DOHH2 (cell line): ENCODE data around the gene TRPM8.

Source experiments
- H3F3A ChIP-seq: fragments of 200-600 bp; sonication (generic), shearing (Covaris generic); 2 replicates; pipeline ENCODE4 v1.6.0; 2016; ENCODE audit warnings: antibody characterized with exemption, mild to moderate bottlenecking; ENCODE audit not compliant: control insufficient read depth, insufficient read depth
- H3K27ac ChIP-seq: fragments of 200-600 bp; sonication (generic); 2 replicates; pipeline ENCODE4 v1.5.1; 2014; ENCODE audit warnings: low read depth, mild to moderate bottlenecking, low read length, moderate library complexity
- H3K27me3 ChIP-seq: fragments of 200-600 bp; sonication (generic); 2 replicates; pipeline ENCODE4 v1.6.1; 2014; ENCODE audit warnings: mild to moderate bottlenecking, low read length, mixed read lengths; ENCODE audit not compliant: control insufficient read depth
- H3K36me3 ChIP-seq: fragments of 200-600 bp; sonication (generic); 2 replicates; pipeline ENCODE4 v1.6.1; 2014; ENCODE audit warnings: mild to moderate bottlenecking, low read length, moderate library complexity, mixed read lengths; ENCODE audit not compliant: control insufficient read depth
- H3K4me1 ChIP-seq: fragments of 200-600 bp; sonication (generic); 2 replicates; pipeline ENCODE4 v1.6.1; 2014; ENCODE audit warnings: mild to moderate bottlenecking, low read length, mixed read lengths; ENCODE audit not compliant: control insufficient read depth
- H3K4me2 ChIP-seq: fragments of 200-600 bp; sonication (generic); 2 replicates; pipeline ENCODE4 v1.6.0; 2014; ENCODE audit warnings: mild to moderate bottlenecking, low read length, moderate library complexity
- H3K4me3 ChIP-seq: fragments of 200-600 bp; sonication (generic); 2 replicates; pipeline ENCODE4 v1.5.1; 2014; ENCODE audit warnings: mild to moderate bottlenecking, low read length, mixed read lengths
- H3K79me2 ChIP-seq: fragments of 200-600 bp; sonication (generic); 2 replicates; pipeline ENCODE4 v1.6.1; 2014; ENCODE audit warnings: mild to moderate bottlenecking, low read length, mixed read lengths; ENCODE audit not compliant: control insufficient read depth
- H3K9me2 ChIP-seq: fragments of 200-600 bp; sonication (generic); replicated peaks from 2 replicates; pipeline ENCODE4 v1.6.1; 2014; ENCODE audit warnings: mild to moderate bottlenecking, low read length, mixed read lengths; ENCODE audit not compliant: control insufficient read depth
- H3K9me3 ChIP-seq: fragments of 200-600 bp; sonication (generic); 2 replicates; pipeline ENCODE4 v1.6.1; 2014; ENCODE audit warnings: antibody characterized with exemption, low read length, mixed read lengths; ENCODE audit not compliant: control insufficient read depth, insufficient read depth
- H4K20me1 ChIP-seq: fragments of 200-600 bp; sonication (generic); 2 replicates; pipeline ENCODE4 v1.6.0; 2014; ENCODE audit warnings: low read depth, mild to moderate bottlenecking, antibody characterized with exemption, low read length, moderate library complexity; ENCODE audit not compliant: control insufficient read depth, insufficient read depth
- EZH2phosphoT487 ChIP-seq: fragments of 200-600 bp; sonication (generic); IDR thresholded peaks from 2 replicates; pipeline ENCODE4 v1.6.1; 2017; ENCODE audit warnings: borderline replicate concordance, mild to moderate bottlenecking, antibody characterized with exemption, low read length, moderate library complexity, mixed read lengths
- TF ChIP-seq, protein P1 (sequence below): fragments of 200-600 bp; sonication (generic); IDR thresholded peaks from one replicate; pipeline ENCODE4 v1.5.1; 2014; ENCODE audit warnings: antibody characterized with exemption, mild to moderate bottlenecking, low read depth, low read length; ENCODE audit not compliant: poor library complexity, severe bottlenecking

The TRPM8 gene

DNA sequence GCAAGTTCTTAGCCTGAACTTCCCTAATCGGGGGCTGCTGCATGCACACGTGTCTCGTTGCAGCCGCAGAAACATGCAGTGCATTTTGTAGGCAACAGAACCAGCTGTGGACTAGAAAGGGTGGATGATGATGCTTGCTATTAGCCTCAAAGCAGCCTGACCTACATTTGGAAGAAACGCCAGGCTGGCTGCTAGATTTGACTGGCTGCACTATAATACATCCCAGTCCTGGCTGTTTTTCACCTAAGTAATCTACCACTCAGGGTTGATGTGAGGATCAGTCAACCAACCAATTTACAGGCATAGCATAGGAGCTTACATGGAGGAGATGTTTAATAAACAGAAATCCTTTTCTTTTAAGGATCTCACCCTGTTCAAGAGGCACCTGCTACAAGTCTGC is 77.0 kb downstream of the TRPM8 start:
- no peaks in the 10 kb centered on the region for H3K36me3 ChIP-seq
- H3K27ac ChIP-seq = no peak overlapping the region
- H3F3A ChIP-seq = no peaks in the 10 kb centered on the region
- H3K27me3 ChIP-seq = no peaks in the 10 kb centered on the region
- TF ChIP-seq, protein P1, sequence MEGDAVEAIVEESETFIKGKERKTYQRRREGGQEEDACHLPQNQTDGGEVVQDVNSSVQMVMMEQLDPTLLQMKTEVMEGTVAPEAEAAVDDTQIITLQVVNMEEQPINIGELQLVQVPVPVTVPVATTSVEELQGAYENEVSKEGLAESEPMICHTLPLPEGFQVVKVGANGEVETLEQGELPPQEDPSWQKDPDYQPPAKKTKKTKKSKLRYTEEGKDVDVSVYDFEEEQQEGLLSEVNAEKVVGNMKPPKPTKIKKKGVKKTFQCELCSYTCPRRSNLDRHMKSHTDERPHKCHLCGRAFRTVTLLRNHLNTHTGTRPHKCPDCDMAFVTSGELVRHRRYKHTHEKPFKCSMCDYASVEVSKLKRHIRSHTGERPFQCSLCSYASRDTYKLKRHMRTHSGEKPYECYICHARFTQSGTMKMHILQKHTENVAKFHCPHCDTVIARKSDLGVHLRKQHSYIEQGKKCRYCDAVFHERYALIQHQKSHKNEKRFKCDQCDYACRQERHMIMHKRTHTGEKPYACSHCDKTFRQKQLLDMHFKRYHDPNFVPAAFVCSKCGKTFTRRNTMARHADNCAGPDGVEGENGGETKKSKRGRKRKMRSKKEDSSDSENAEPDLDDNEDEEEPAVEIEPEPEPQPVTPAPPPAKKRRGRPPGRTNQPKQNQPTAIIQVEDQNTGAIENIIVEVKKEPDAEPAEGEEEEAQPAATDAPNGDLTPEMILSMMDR = no peak
- TF ChIP-seq EZH2phosphoT487 = no peak
- H3K9me3 ChIP-seq = no peaks in the 10 kb centered on the region
- H3K4me1 ChIP-seq = no peaks in the 10 kb centered on the region
- no peaks in the 10 kb centered on the region for H3K9me2 ChIP-seq
- no peaks in the 10 kb centered on the region for H3K79me2 ChIP-seq
- H3K4me2 ChIP-seq = no peak overlapping the region
- H3K4me3 ChIP-seq = no peak overlapping the region
- H4K20me1 ChIP-seq = no peaks in the 10 kb centered on the region

DNA sequence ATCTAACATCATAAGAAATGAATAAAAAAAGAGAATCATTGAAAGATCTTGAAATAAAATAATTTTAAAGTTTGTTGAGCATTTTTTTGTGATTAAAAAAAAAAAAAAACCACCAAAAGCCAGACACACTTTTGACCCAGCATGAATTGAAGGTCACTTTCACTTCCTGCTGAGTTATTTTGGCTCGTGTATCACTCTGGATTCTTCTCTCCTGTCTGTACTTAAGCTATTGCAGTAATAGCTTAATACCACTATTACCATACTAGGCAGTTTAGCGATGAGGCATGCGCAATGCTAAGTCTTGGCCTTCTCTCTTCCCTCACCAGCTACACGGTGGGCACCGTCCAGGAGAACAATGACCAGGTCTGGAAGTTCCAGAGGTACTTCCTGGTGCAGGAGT is 78.8 kb downstream of the TRPM8 start:
- TF ChIP-seq, protein P1 = no peak
- no peak for TF ChIP-seq EZH2phosphoT487
- no peak overlapping the region for H3K27ac ChIP-seq
- H3K27me3 ChIP-seq = no peaks in the 10 kb centered on the region

DNA sequence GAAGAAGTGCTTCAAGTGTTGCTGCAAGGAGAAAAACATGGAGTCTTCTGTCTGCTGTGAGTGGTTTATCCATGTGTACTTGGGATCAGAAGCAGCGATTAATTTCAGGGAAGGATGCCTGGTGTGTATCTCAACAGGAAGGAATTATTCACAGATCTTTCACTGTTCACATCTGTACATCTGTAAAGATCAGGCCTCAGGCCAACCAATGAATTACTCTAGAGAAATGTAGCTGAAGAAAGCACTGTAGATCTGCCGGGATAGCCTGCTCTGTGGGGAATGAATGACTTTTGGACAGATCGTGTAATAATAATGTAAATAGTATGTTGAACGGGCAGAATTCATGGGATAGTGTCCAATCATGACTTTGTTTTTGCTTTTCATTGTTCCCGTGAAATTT is 79.3 kb downstream of the TRPM8 start:
- no peaks in the 10 kb centered on the region for H3F3A ChIP-seq
- H3K4me2 ChIP-seq = no peak overlapping the region
- TF ChIP-seq EZH2phosphoT487 = no peak
- TF ChIP-seq, protein P1 = no peak
- H3K9me3 ChIP-seq = no peaks in the 10 kb centered on the region
- H3K9me2 ChIP-seq = no peaks in the 10 kb centered on the region
- no peak overlapping the region for H3K4me3 ChIP-seq
- H3K27me3 ChIP-seq = no peaks in the 10 kb centered on the region
- no peaks in the 10 kb centered on the region for H3K36me3 ChIP-seq
- no peaks in the 10 kb centered on the region for H3K79me2 ChIP-seq
- H4K20me1 ChIP-seq = no peaks in the 10 kb centered on the region
- no peak overlapping the region for H3K27ac ChIP-seq
- H3K4me1 ChIP-seq = no peaks in the 10 kb centered on the region

More for the DNA sequence above, 78.8 kb downstream of the TRPM8 start:
- Histone ChIP-seq H3F3A (no peaks in the 10 kb centered on the region), H3K4me2 (no peak overlapping the region), H3K4me3 (no peak overlapping the region), H3K79me2 (no peaks in the 10 kb centered on the region), H3K36me3 (no peaks in the 10 kb centered on the region), H4K20me1 (no peaks in the 10 kb centered on the region), H3K9me2 (no peaks in the 10 kb centered on the region), H3K9me3 (no peaks in the 10 kb centered on the region), H3K4me1 (no peaks in the 10 kb centered on the region)

DNA sequence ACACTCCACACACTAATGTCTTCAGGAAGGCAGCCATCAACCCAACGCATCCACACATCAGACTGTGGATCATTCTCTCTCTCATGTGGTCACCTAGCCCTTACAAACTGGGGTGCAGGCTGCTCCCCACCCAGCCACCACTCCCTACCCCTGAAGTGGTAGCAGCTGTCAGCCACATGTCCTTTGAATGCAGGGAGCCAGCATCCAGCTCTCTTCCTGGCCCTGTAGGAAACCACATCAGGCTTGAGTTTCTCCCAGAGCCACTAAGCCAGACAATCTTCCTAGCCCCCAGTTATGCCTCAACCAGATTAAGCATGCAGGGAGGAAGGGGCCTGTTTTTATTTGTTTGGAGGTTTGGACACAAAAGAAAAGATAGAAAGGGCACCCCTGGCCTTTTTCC is 80.5 kb downstream of the TRPM8 start:
- Histone ChIP-seq H3F3A (no peaks in the 10 kb centered on the region), H3K36me3 (no peaks in the 10 kb centered on the region), H3K27me3 (no peaks in the 10 kb centered on the region), H3K4me1 (no peaks in the 10 kb centered on the region), H4K20me1 (no peaks in the 10 kb centered on the region), H3K79me2 (no peaks in the 10 kb centered on the region), H3K9me3 (no peaks in the 10 kb centered on the region), H3K9me2 (no peaks in the 10 kb centered on the region), H3K27ac (no peak overlapping the region), H3K4me2 (no peak overlapping the region), H3K4me3 (no peak overlapping the region)
- TF ChIP-seq EZH2phosphoT487 = no peak
- TF ChIP-seq, protein P1 = no peak
